ENCODE data around the gene EPS8. TPM values are rescaled to one million over a fixed set of nuclear protein-coding genes. Genes with fewer than 3 reads are reported as not detected.

The EPS8 gene
- total RNA-seq, 1 experiment from 2014 or later = 32.0 TPM

GRCh38 chr12:15700595-15700994, 88.6 kb downstream of the EPS8 start:
- Histone ChIP-seq H3K36me3 (ENCODE audit: control insufficient read depth, insufficient read depth, low read length) (no peaks in the 10 kb centered on the region), H3K27me3 (ENCODE audit: control insufficient read depth, insufficient read depth, low read length) (no peaks in the 10 kb centered on the region), H3K27ac (ENCODE audit: low read length) (no peak overlapping the region; the same call in 1 of the 2 replicates), H3K9me3 (ENCODE audit: control insufficient read depth, insufficient read depth, low read depth, low read length) (no peaks in the 10 kb centered on the region), H3K4me3 (ENCODE audit: low read depth in 2 of 2, low read length in 2 of 2) (no peak overlapping the region; a peak in 1 of 4 replicates), H3K4me1 (ENCODE audit: control insufficient read depth, insufficient read depth, low read length) (peaks cover 23% of the 10 kb centered on the region)
- in situ Hi-C loops (cut with HindIII; ENCODE audit: low pct_unique_long_range_greater_than_20kb, low sequenced_read_pairs) = no loop called here
- ChIA-PET CTCF (no interaction called here), POLR2A (no interaction called here)
- intact Hi-C loops (cut with micrococcal nuclease; ENCODE audit: unreplicated experiment) = no loop called here
- TF ChIP-seq CTCF (IDR thresholded peaks at IDR 0.05) = no peak
- TF ChIP-seq POLR2AphosphoS5 (IDR thresholded peaks at IDR 0.05; ENCODE audit: low read depth, low read length) = no peak
- TF ChIP-seq TCF7L2 (IDR thresholded peaks at IDR 0.05; ENCODE audit: low read depth, low read length) = no peak
- ATAC-seq (peak; percentile 66; the same call in 1 of the 2 replicates), DNase-seq (ENCODE audit: low read depth, low spot score) (peak; percentile 58)
- BruUV-seq (replicated peaks) = no TSS peak

DNA sequence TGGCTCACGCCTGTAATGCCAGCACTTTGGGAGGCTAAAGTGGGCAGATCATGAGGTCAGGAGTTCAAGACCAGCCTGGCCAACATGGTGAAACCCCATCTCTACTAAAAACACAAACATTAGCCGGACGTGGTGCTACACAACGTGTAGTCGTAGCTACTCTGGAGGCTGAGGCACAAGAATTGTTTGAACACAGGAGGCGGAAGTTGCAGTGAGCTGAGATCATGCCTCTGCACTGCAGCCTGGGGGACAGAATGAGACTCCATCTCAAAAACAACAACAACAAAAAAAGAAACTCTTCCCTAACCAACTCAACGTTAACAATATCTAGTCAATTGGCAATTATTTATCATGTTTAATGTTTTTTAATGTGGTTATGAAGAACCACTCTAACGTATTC, 89.3 kb downstream of the EPS8 start:
- BruUV-seq (replicated peaks) = no TSS peak
- POLR2A ChIA-PET = no interaction called here
- H3K4me1 ChIP-seq (ENCODE audit: control insufficient read depth, insufficient read depth, low read length) = peaks cover 23% of the 10 kb centered on the region
- CTCF ChIA-PET = no interaction called here
- in situ Hi-C loops (cut with HindIII; ENCODE audit: low pct_unique_long_range_greater_than_20kb, low sequenced_read_pairs) (no loop called here), intact Hi-C loops (cut with micrococcal nuclease; ENCODE audit: unreplicated experiment) (no loop called here)
- no peaks in the 10 kb centered on the region for H3K27me3 ChIP-seq (ENCODE audit: control insufficient read depth, insufficient read depth, low read length)
- no peak overlapping the region for H3K27ac ChIP-seq (ENCODE audit: low read length)
- DNase-seq (ENCODE audit: low read depth, low spot score) = no peak
- no peak for TF ChIP-seq CTCF (IDR thresholded peaks at IDR 0.05)
- no peak for TF ChIP-seq REST (IDR thresholded peaks at IDR 0.05; ENCODE audit: insufficient read depth in 1 of 2, low read depth in 2 of 2, low read length in 1 of 2)
- no peak for TF ChIP-seq POLR2AphosphoS5 (IDR thresholded peaks at IDR 0.05; ENCODE audit: low read depth, low read length)
- TF ChIP-seq SIN3A (IDR thresholded peaks at IDR 0.05; ENCODE audit: borderline replicate concordance, insufficient read depth, low read depth, low read length) = no peak
- no peak for TF ChIP-seq TCF7L2 (IDR thresholded peaks at IDR 0.05; ENCODE audit: low read depth, low read length)
- H3K9me3 ChIP-seq (ENCODE audit: control insufficient read depth, insufficient read depth, low read depth, low read length) = no peaks in the 10 kb centered on the region
- no peaks in the 10 kb centered on the region for H3K36me3 ChIP-seq (ENCODE audit: control insufficient read depth, insufficient read depth, low read length)
- no peak for ATAC-seq
- H3K4me3 ChIP-seq (ENCODE audit: low read depth in 2 of 2, low read length in 2 of 2) = no peak overlapping the region
